GM13976 (cell line): Measurements from ENCODE around the gene EXOC3L1.

ENCODE experiments used
- DNase-seq: peaks from one replicate; pipeline ENCODE4 v3.0.0; 2012; ENCODE audit warnings: low spot score
- in situ Hi-C: fragments of 300-500 bp; cut with MboI; formaldehyde crosslinking; loops from one replicate; pipeline ENCODE4 v1.12.0; 2022; ENCODE audit warnings: low sequenced_read_pairs, mixed read lengths, inconsistent platforms; ENCODE audit not compliant: unreplicated experiment
- TF ChIP-seq, protein P1 (sequence below): IDR thresholded peaks from 2 replicates; pipeline ENCODE4 v1.5.1; 2012; ENCODE audit warnings: borderline replicate concordance, mild to moderate bottlenecking; ENCODE audit not compliant: insufficient read depth; ENCODE audit errors: extremely low read depth, missing control alignments, control extremely low read depth

EXOC3L1 gene

GRCh38 chr16:67235816-67236562 lies 46.1 kb upstream of the EXOC3L1 start:
- in situ Hi-C loops: no loop called here
- TF ChIP-seq, protein P1, sequence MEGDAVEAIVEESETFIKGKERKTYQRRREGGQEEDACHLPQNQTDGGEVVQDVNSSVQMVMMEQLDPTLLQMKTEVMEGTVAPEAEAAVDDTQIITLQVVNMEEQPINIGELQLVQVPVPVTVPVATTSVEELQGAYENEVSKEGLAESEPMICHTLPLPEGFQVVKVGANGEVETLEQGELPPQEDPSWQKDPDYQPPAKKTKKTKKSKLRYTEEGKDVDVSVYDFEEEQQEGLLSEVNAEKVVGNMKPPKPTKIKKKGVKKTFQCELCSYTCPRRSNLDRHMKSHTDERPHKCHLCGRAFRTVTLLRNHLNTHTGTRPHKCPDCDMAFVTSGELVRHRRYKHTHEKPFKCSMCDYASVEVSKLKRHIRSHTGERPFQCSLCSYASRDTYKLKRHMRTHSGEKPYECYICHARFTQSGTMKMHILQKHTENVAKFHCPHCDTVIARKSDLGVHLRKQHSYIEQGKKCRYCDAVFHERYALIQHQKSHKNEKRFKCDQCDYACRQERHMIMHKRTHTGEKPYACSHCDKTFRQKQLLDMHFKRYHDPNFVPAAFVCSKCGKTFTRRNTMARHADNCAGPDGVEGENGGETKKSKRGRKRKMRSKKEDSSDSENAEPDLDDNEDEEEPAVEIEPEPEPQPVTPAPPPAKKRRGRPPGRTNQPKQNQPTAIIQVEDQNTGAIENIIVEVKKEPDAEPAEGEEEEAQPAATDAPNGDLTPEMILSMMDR: no peak
- no peak for DNase-seq

DNA sequence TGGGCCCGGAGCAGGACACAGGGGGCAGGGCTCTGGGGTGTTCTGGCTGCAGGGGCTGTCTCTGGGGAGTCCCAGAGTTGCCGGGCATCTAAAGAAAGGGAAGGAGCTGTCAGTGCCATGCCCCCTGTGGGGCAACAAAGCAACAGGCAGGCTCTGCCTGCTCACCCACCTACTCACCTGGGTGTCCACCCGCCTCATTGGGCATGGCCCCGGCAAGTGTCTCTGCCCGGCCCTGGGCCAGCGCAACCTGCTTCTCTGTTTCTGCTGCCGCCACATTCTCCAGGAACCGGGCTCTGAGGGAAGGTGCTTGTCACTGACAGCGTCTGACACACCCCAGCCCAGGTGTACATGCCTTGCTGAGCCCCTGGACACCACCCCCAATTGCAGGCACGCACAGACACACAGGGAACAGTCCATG lies 44.3 kb upstream of the EXOC3L1 start:
- TF ChIP-seq, protein P1: no peak
- in situ Hi-C loops: no loop called here
- no peak for DNase-seq

DNA sequence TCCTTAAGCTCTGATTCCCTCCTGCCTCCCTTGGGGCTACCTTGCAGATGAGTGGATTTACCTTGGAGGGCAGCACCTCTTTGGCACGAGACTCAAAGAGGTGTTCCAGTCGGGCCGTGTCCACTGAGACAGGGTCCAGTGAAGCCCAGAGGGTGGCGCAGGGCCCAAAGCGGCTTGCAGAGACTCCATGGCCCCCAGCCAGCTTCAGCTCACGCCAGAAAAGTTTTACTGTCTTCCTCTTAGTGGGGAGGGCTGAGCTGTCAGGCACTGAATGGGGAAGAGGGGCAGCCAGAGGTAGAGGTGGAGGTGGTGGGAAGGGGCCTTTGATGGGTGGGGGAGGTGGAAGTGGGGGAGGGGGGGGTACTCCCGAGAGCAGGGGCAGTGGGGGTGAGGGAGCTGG lies 43.7 kb upstream of the EXOC3L1 start:
- TF ChIP-seq, protein P1: no peak
- in situ Hi-C loops: no loop called here
- DNase-seq: no peak

- no peak for DNase-seq
- TF ChIP-seq, protein P1: no peak
- in situ Hi-C loops: no loop called here
Observed at GRCh38 chr16:67230809-67231660, 41.1 kb upstream of the EXOC3L1 start.

DNA sequence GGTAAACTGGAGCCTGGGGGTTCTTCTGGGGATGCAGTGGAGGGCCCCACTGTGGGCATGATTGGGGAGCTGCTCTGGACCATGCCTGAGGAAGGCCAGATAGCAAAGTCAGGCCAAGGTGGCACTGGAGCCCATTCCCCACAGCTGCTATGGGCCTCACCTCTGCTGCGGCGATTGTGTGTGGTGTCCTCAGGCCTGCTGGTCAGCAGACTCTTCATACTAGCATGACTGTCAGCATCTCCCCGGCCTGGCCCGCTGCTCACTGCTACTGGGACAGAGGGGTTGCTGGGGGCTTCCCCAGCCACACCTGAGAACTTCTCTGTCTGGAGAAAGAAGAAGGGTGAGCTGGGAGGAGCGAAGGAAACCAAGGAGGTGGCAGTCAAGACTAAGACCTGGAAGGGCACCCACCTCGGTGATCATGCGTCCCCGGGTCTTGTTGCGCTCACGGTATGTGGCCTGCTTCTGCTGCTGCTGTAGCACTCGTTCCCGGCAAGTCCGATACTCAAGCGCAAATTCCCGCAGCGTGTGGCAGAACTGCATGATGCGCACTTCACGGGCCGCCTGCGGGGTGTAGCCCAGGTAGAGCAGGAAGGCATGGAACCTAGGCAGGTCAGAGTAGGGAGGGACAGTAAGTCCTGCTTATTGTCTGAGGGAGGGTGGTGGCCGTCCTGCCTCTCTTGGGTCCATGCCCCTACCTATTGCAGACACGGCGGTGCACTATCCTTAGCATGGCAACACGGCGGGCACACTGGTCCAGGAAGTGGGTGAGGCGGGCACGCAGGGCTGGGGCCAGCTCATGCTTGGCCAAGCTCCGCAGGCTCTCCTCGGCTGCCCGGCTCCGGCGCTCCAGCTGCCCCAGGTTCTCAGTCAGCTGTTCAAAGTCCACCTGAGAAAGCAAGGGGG lies 40.2 kb upstream of the EXOC3L1 start:
- no peak for DNase-seq
- TF ChIP-seq, protein P1: no peak
- in situ Hi-C loops: no loop called here

DNA sequence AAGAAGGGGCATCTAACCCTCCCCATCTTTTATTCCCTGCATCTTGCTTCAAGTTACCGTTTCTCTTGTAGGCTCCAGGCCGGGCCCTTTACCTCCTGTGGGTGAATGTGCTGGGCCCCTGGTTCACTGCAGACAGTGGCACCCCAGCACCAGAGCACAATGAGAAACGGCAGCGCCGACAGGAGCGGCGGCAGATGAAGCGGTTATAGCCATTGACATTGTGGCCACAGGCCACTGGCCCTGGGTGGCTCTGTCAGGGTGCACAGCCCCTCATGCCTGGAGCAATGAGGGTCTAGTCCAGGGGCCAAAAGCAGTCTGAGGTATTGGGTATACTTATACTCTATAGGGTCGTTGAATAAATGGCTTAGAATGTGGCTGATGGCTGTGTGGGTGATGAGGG lies 39.0 kb upstream of the EXOC3L1 start:
- DNase-seq: no peak
- TF ChIP-seq, protein P1: no peak
- in situ Hi-C loops: no loop called here
